Measurements from ENCODE around the gene TRABD2B. TPM values are rescaled to one million over a fixed set of nuclear protein-coding genes. Genes with fewer than 3 reads are reported as not detected.
A peak's percentile ranks its signal among the peaks of the same experiment; 100 is the strongest.

The TRABD2B gene
- total and polyA plus RNA-seq, 2 of the 4 experiments (the other 2 are of a cell fraction): not detected

GRCh38 chr1:48031676-48032075 lies 34.5 kb upstream of the TRABD2B start:
- intact Hi-C loops (cut with micrococcal nuclease): no loop called here
- Histone ChIP-seq H3K36me3 (ENCODE audit: control insufficient read depth, insufficient read depth, low read length) (no peaks in the 10 kb centered on the region), H2AK9ac (replicated peaks; ENCODE audit: low read depth, low read length, poor library complexity) (no peak overlapping the region), H4K91ac (ENCODE audit: insufficient read depth, low read depth, low read length) (no peak overlapping the region), H2BK15ac (ENCODE audit: low read depth, low read length) (no peak overlapping the region), H4K5ac (ENCODE audit: low read depth, low read length) (no peak overlapping the region), H3K27me3 (ENCODE audit: control insufficient read depth, insufficient read depth, low read length) (no peaks in the 10 kb centered on the region; the same call in 1 of the 2 replicates), H3K18ac (ENCODE audit: low read depth, low read length) (no peak overlapping the region), H3K4me2 (ENCODE audit: low read depth, low read length) (no peak overlapping the region), H3K4ac (ENCODE audit: low read depth, low read length) (no peak overlapping the region), H3K9ac (ENCODE audit: low read depth, low read length) (no peak overlapping the region), H4K20me1 (ENCODE audit: insufficient read depth, low read length) (no peaks in the 10 kb centered on the region), H3K79me1 (ENCODE audit: low read depth in 1 of 2, low read length in 2 of 2) (no peaks in the 10 kb centered on the region), H3K4me1 (ENCODE audit: control insufficient read depth, insufficient read depth, low read length) (no peaks in the 10 kb centered on the region), H3K27ac (ENCODE audit: insufficient read depth, low read length) (no peak overlapping the region), H3K56ac (ENCODE audit: extremely low read depth, insufficient read depth, low read length) (no peak overlapping the region), H2AK5ac (ENCODE audit: low read depth, low read length) (no peak overlapping the region), H2BK5ac (ENCODE audit: low read depth, low read length, poor library complexity, severe bottlenecking) (no peak overlapping the region), H2AFZ (replicated peaks; ENCODE audit: low read length, poor library complexity) (no peak overlapping the region), H3K23ac (ENCODE audit: low read depth, low read length) (no peak overlapping the region), H2BK120ac (ENCODE audit: low read depth, low read length) (no peak overlapping the region), H3K9me1 (ENCODE audit: insufficient read depth, low read length) (no peaks in the 10 kb centered on the region), H3K14ac (replicated peaks; ENCODE audit: low read depth, low read length) (no peak overlapping the region), H3K9me3 (ENCODE audit: control insufficient read depth, insufficient read depth, low read length) (no peaks in the 10 kb centered on the region), H3K4me3 (ENCODE audit: insufficient read depth, low read depth, low read length) (no peak overlapping the region), H2BK20ac (ENCODE audit: low read depth, low read length) (no peak overlapping the region), H4K8ac (ENCODE audit: low read depth in 2 of 2, low read length in 2 of 2) (no peak overlapping the region)
- ChIA-PET POLR2A (ENCODE audit: unreplicated experiment) (no interaction called here), CTCF (no interaction called here)
- ATAC-seq (ENCODE audit: low read depth): no peak
- no peak for DNase-seq
- WGBS, 2 experiments (ENCODE audit: extremely low coverage in 2 of 2, insufficient read length in 1 of 2): no CpG with 5 or more reads among the region's 3 CpGs
- dilution Hi-C loops (cut with HindIII; ENCODE audit: low sequenced_read_pairs, unreplicated experiment): no loop called here
- no TSS peak for BruUV-seq (replicated peaks)
- in situ Hi-C loops (cut with MboI; ENCODE audit: low sequenced_read_pairs): no loop called here
- TF ChIP-seq MAZ (IDR thresholded peaks at IDR 0.05; ENCODE audit: borderline replicate concordance, low read depth, low read length): no peak
- TF ChIP-seq CEBPB (IDR thresholded peaks at IDR 0.05; ENCODE audit: low read depth, low read length): peak; percentile 90
